HG03025 (cell line): Measurements from ENCODE around the gene EDN1.
"Not testable (repeated sequence)": the region's sequence is repeated elsewhere in the genome, so short reads cannot be mapped to it uniquely, and the experiment has no call there.

Experiments
- ATAC-seq: cut with Tn5 transposase; IDR thresholded peaks from one replicate; pipeline ENCODE4 v1.9.1; 2021; ENCODE audit warnings: mild to moderate bottlenecking, moderate library complexity; ENCODE audit not compliant: unreplicated experiment, low FRiP score

The EDN1 gene

GRCh38 chr6:12318749-12319148 is 28.6 kb downstream of the EDN1 start:
- no peak for ATAC-seq

GRCh38 chr6:12320074-12320473 is 29.9 kb downstream of the EDN1 start:
- ATAC-seq = not testable (repeated sequence)

GRCh38 chr6:12324099-12324498 is 33.9 kb downstream of the EDN1 start:
- ATAC-seq = no peak

- ATAC-seq = no peak
These were observed 34.6 kb downstream of the EDN1 start for GRCh38 chr6:12324748-12325147.

GRCh38 chr6:12325872-12326271 is 35.7 kb downstream of the EDN1 start:
- no peak for ATAC-seq

- no peak for ATAC-seq
These were observed 37.2 kb downstream of the EDN1 start for GRCh38 chr6:12327391-12327790.

- ATAC-seq = no peak
These were observed 37.8 kb downstream of the EDN1 start for GRCh38 chr6:12327988-12328387.

GRCh38 chr6:12328701-12329100 is 38.5 kb downstream of the EDN1 start:
- ATAC-seq = no peak

- no peak for ATAC-seq
These were observed 41.3 kb downstream of the EDN1 start for GRCh38 chr6:12331474-12331873.

GRCh38 chr6:12331951-12332749 is 42.0 kb downstream of the EDN1 start:
- ATAC-seq = no peak

- not testable (repeated sequence) for ATAC-seq
These were observed 42.6 kb downstream of the EDN1 start for GRCh38 chr6:12332750-12333079.

- no peak for ATAC-seq
These were observed 43.0 kb downstream of the EDN1 start for GRCh38 chr6:12333128-12333527.

GRCh38 chr6:12334526-12335130 is 44.5 kb downstream of the EDN1 start:
- no peak for ATAC-seq

- ATAC-seq = no peak
These were observed 45.0 kb downstream of the EDN1 start for GRCh38 chr6:12335131-12335527.

GRCh38 chr6:12335717-12336116 is 45.6 kb downstream of the EDN1 start:
- no peak for ATAC-seq

- ATAC-seq = no peak
These were observed 46.2 kb downstream of the EDN1 start for GRCh38 chr6:12336121-12336971.

- no peak for ATAC-seq
These were observed 48.9 kb downstream of the EDN1 start for GRCh38 chr6:12339022-12339421.

GRCh38 chr6:12339808-12340487 is 49.8 kb downstream of the EDN1 start:
- ATAC-seq = no peak

- ATAC-seq = no peak
These were observed 50.3 kb downstream of the EDN1 start for GRCh38 chr6:12340488-12340818.

GRCh38 chr6:12342664-12343063 is 52.5 kb downstream of the EDN1 start:
- no peak for ATAC-seq

- no peak for ATAC-seq
These were observed 52.9 kb downstream of the EDN1 start for GRCh38 chr6:12343122-12343439.
